Measurements from ENCODE around the gene NEO1. TPM values are rescaled to one million over a fixed set of nuclear protein-coding genes. Genes with fewer than 3 reads are reported as not detected.

The NEO1 gene
- total RNA-seq, 1 donor from 2014 or later: 136 TPM

DNA sequence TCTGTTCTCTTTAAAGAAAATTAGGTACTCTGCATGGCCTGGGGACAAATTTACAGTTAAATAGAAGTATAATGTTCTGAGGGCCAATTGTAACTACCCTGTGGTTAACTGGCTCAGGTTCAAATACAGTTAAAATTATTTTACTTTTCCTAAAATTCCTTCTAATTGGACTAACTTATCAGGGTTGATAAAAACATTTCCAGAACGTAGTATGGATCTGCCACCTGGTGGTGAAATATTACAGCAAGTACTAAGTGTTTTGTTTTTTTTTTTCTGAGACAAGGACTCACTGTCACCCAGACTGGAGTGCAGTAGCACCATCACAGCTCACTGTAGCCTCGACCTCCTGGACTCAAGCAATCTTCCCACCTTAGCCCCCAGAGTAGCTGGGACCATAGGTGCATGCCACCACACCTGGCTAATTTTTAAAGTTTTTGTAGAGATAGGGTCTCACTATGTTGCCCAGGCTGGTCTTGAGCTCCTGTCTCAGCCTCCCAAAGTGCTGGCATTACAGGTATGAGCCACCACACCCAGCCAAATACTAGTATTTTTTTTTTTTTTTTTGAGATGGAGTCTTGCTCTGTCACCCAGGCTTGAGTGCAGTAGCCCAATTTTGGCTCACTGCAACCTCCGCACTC is 29.2 kb downstream of the NEO1 start:
- H3K4me1 Mint-ChIP-seq: peaks cover 12% of the 10 kb centered on the region
- H3K9me3 Mint-ChIP-seq: peaks cover 7% of the 10 kb centered on the region
- H3K27me3 Mint-ChIP-seq (ENCODE audit: low read depth): no peaks in the 10 kb centered on the region
- no peak overlapping the region for H3K4me3 Mint-ChIP-seq
- peaks cover 2% of the 10 kb centered on the region for H3K36me3 Mint-ChIP-seq
- DNase-seq (ENCODE audit: low spot score in 2 of 2, unreplicated experiment in 2 of 2): no peak
- TF ChIP-seq, protein P1, sequence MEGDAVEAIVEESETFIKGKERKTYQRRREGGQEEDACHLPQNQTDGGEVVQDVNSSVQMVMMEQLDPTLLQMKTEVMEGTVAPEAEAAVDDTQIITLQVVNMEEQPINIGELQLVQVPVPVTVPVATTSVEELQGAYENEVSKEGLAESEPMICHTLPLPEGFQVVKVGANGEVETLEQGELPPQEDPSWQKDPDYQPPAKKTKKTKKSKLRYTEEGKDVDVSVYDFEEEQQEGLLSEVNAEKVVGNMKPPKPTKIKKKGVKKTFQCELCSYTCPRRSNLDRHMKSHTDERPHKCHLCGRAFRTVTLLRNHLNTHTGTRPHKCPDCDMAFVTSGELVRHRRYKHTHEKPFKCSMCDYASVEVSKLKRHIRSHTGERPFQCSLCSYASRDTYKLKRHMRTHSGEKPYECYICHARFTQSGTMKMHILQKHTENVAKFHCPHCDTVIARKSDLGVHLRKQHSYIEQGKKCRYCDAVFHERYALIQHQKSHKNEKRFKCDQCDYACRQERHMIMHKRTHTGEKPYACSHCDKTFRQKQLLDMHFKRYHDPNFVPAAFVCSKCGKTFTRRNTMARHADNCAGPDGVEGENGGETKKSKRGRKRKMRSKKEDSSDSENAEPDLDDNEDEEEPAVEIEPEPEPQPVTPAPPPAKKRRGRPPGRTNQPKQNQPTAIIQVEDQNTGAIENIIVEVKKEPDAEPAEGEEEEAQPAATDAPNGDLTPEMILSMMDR (IDR thresholded peaks at IDR 0.05; ENCODE audit: unreplicated experiment): peak; percentile 86
- no peak overlapping the region for H3K27ac Mint-ChIP-seq

DNA sequence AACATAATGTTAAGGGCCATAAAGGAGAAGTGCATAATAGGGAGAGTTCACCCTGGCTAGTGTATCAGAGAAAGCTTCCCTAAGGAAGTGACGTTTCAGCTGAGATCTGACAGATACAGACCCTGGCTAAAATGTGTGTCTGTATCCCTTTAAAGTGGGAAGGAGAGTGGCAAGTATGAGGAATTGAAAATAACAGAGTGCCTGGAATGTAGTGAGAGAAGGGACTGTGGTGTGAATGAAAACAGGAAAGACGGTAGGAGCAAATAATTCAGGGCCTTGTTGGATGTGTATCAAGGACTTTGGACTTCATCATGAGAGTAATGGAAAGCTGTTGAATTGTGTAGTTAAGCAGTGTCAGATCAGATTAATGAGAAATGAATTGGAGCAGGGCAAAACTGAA is 30.5 kb downstream of the NEO1 start:
- TF ChIP-seq, protein P1 (IDR thresholded peaks at IDR 0.05; ENCODE audit: unreplicated experiment): no peak
- H3K4me3 Mint-ChIP-seq: no peak overlapping the region
- no peak overlapping the region for H3K27ac Mint-ChIP-seq
- H3K36me3 Mint-ChIP-seq: peaks cover 2% of the 10 kb centered on the region
- peaks cover 11% of the 10 kb centered on the region for H3K4me1 Mint-ChIP-seq
- no peaks in the 10 kb centered on the region for H3K27me3 Mint-ChIP-seq (ENCODE audit: low read depth)
- DNase-seq (ENCODE audit: low spot score in 2 of 2, unreplicated experiment in 2 of 2): no peak
- peaks cover 7% of the 10 kb centered on the region for H3K9me3 Mint-ChIP-seq

DNA sequence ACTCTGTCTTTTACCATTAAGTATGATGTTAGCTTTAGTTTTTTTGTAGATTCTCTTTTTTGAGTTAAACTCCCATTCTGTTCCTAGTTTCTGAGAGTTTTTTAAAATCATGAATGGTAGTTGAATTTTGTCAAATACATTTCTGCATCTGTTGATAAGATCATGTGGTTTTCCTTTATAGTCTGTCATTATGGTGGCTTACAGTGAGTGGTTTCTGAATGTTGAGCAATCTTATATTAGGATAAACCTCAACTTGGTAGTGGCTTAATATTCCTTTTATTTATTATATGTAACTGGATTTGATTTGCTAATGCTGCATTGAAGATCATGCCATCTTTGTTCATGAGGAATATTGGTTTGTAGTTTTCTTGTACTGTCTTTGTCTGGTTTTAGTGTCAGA is 34.8 kb downstream of the NEO1 start:
- peaks cover 2% of the 10 kb centered on the region for H3K36me3 Mint-ChIP-seq
- peaks cover 7% of the 10 kb centered on the region for H3K9me3 Mint-ChIP-seq
- DNase-seq (ENCODE audit: low spot score in 2 of 2, unreplicated experiment in 2 of 2): no peak
- H3K4me1 Mint-ChIP-seq: peaks cover 2% of the 10 kb centered on the region
- TF ChIP-seq, protein P1 (IDR thresholded peaks at IDR 0.05; ENCODE audit: unreplicated experiment): no peak
- no peak overlapping the region for H3K27ac Mint-ChIP-seq
- no peaks in the 10 kb centered on the region for H3K27me3 Mint-ChIP-seq (ENCODE audit: low read depth)
- no peak overlapping the region for H3K4me3 Mint-ChIP-seq

DNA sequence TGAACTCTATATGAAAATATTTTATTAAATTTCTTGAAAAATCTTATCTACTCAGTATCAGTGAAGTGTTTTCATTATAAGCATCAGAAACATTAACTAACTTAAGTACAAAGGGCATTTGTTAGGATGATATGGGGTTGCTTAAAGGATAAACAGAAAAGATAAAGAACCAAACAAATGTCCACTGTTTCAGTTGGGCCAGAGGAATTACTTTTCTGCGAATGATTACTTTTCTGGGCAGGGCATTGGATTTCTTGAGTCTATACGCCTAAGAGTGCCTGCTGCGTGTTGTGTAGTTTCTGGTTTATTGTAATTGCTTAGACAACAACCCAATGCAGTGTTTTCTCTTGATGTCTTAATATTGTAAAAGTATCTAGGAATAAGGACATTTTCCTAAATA is 52.8 kb downstream of the NEO1 start:
- no peaks in the 10 kb centered on the region for H3K9me3 Mint-ChIP-seq
- no peak overlapping the region for H3K4me3 Mint-ChIP-seq
- no peak overlapping the region for H3K27ac Mint-ChIP-seq
- no peaks in the 10 kb centered on the region for H3K36me3 Mint-ChIP-seq
- H3K4me1 Mint-ChIP-seq: no peaks in the 10 kb centered on the region
- TF ChIP-seq, protein P1 (IDR thresholded peaks at IDR 0.05; ENCODE audit: unreplicated experiment): no peak
- no peaks in the 10 kb centered on the region for H3K27me3 Mint-ChIP-seq (ENCODE audit: low read depth)
- DNase-seq (ENCODE audit: low spot score in 2 of 2, unreplicated experiment in 2 of 2): no peak

DNA sequence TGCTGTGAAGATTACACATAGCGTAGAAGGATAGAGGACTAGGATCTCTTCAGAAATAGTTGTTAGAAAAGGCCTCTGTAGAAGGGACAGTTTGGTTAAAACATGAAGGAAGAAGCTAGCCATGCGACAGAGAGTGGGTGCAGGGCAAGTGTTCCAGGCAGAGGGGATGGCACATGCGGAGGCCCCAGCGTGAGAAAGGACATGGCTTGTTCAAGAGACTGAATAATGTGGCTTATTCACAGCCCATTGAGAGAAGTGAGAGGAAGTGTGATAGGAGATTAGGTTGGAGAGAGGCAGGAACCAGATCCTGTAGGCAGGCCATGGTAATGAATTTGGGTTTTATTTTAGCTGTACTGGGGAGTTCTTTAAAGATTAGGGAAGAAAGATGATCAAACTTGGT is 56.4 kb downstream of the NEO1 start:
- Mint-ChIP-seq H3K9me3 (no peaks in the 10 kb centered on the region), H3K4me1 (no peaks in the 10 kb centered on the region), H3K27ac (no peak overlapping the region), H3K36me3 (no peaks in the 10 kb centered on the region), H3K27me3 (ENCODE audit: low read depth) (no peaks in the 10 kb centered on the region), H3K4me3 (no peak overlapping the region)
- DNase-seq (ENCODE audit: low spot score in 2 of 2, unreplicated experiment in 2 of 2): no peak
- TF ChIP-seq, protein P1 (IDR thresholded peaks at IDR 0.05; ENCODE audit: unreplicated experiment): no peak

DNA sequence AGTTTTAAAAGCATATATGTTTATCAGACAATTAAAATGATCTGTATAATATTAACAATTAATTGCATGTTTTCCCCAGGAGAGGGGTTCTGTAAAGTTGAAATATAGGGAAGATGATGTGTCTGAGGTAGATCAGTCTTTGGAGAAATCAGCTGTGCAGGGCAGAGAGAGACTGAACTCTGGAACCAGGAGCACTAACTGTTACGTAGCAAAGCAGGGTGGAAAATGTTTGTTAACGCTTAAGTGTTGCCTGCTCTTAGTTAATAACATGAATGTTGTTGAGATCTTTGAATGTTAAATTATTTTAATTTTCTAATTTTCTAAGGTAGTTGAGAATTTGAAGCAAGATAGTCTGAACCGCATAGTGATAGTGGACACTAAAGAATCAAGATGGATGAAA is 57.5 kb downstream of the NEO1 start:
- DNase-seq (ENCODE audit: low spot score in 2 of 2, unreplicated experiment in 2 of 2): no peak
- Mint-ChIP-seq H3K9me3 (no peaks in the 10 kb centered on the region), H3K4me3 (no peak overlapping the region), H3K4me1 (no peaks in the 10 kb centered on the region), H3K36me3 (no peaks in the 10 kb centered on the region), H3K27me3 (ENCODE audit: low read depth) (no peaks in the 10 kb centered on the region), H3K27ac (no peak overlapping the region)
- TF ChIP-seq, protein P1 (IDR thresholded peaks at IDR 0.05; ENCODE audit: unreplicated experiment): no peak
